ENCODE results near the gene TNIK. TPM values are rescaled to one million over a fixed set of nuclear protein-coding genes. Genes with fewer than 3 reads are reported as not detected.
A peak's percentile ranks its signal among the peaks of the same experiment; 100 is the strongest.

TNIK gene
- polyA plus RNA-seq, 3 donors from 2014 or later: 4.7 to 28.9 (median 13.7) TPM

DNA sequence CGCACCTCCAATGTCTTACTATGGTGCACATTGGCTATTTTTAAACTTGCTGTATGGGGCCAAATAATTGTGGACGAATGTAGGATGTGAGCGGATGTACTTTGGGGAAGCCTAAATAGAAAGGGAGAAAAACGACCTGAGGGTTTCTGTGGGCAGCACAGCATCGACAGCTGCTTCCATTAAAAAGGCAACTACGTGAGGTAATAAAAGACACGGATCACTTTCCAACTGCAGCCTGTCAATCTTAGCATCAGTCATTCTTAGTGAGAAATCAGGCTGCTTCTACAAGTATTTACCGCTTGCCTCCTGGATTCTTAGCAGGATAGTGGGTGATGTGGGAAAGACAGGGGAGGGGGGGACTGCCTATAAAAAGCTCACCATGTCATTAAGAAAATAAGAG lies 247.0 kb downstream of the TNIK start:
- peaks cover 13 to 20% (median 18%) of the 10 kb centered on the region in 3 donors for H3K36me3 Mint-ChIP-seq
- no peak overlapping the region for H3K4me3 Mint-ChIP-seq
- H3K27ac Mint-ChIP-seq: no peak overlapping the region
- peaks cover 22 to 65% of the 10 kb centered on the region in 2 donors for H3K4me1 Mint-ChIP-seq
- no peak for DNase-seq
- peaks cover 2 to 3% (median 2%) of the 10 kb centered on the region in 3 donors for H3K27me3 Mint-ChIP-seq (ENCODE audit: low read depth in 3 of 3)
- peaks cover 0 to 1% (median 0%) of the 10 kb centered on the region in 6 donors for H3K9me3 Mint-ChIP-seq

DNA sequence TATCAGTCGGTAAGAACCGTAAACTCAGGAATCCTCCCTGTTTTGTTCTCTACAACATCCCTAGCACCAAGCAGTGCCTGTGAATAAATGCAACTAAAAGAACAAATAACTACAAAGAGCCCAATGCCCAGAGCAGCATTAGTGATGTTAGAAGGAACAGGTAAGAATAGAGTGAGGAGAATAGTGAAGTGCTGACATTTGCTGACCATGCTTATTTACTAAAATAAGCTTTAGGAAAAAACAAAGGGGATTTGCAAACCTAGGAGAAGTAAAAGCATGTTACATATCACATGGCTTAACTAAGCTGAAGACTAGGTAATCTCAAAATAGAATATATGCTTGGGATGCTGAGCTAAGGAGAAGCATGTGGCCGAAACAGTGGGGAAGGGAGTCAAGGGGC lies 247.6 kb downstream of the TNIK start:
- H3K4me3 Mint-ChIP-seq: no peak overlapping the region
- H3K9me3 Mint-ChIP-seq: peaks cover 0 to 1% (median 0%) of the 10 kb centered on the region in 6 donors

DNA sequence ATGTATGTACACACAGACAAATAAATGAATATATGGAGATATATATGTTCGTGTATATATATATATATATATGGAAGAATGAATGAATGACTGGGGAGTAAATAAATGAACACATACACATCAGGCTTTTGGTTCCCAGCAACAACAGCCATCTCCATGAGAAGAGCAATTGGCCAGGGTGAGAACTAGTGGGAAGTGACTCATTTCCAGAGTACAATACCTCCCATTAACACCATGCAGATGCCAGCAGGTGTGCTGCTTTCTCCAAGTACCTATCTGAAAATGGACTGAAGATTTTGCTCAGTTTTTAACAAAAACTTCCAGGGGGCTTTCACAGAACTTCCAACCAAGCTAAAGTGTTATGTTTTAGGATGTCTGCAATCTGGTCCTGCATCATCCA lies 253.9 kb downstream of the TNIK start:
- Mint-ChIP-seq H3K4me1 (peaks cover 0 to 26% of the 10 kb centered on the region in 2 donors), H3K27ac (no peak overlapping the region), H3K9me3 (no peaks in the 10 kb centered on the region), H3K27me3 (ENCODE audit: low read depth in 3 of 3) (peaks cover 0 to 3% (median 0%) of the 10 kb centered on the region in 3 donors), H3K36me3 (peaks cover 31 to 47% (median 35%) of the 10 kb centered on the region in 3 donors), H3K4me3 (no peak overlapping the region)
- no peak for DNase-seq

More for the DNA sequence above, 247.6 kb downstream of the TNIK start:
- H3K36me3 Mint-ChIP-seq: peaks cover 13 to 20% (median 18%) of the 10 kb centered on the region in 3 donors
- no peak for DNase-seq
- peaks cover 2 to 3% (median 3%) of the 10 kb centered on the region in 3 donors for H3K27me3 Mint-ChIP-seq (ENCODE audit: low read depth in 3 of 3)
- peak overlapping the region in 3 of 6 donors; percentile 21 to 57 (median 30) for H3K27ac Mint-ChIP-seq
- peaks cover 18 to 65% of the 10 kb centered on the region in 2 donors for H3K4me1 Mint-ChIP-seq

DNA sequence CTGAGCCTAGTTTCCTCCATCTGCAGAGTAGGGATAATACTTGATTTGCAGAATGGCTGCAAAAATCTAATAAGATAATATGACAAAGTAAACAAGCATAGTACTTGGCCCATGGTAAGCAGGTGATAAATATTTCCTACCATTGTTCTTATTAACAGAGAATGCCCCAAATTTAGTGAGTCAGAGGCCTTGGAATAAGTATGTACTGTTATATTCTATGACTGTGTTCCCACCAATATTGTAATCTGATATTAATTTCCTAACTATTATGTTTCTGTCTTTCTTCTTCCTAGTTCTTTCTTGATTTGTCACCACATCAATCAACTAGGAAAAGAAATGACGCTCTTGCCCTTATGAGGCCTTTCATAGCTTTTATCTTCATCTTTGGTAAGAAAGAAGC lies 255.3 kb downstream of the TNIK start:
- Mint-ChIP-seq H3K27ac (peak overlapping the region in 1 of 6 donors; percentile 5), H3K9me3 (no peaks in the 10 kb centered on the region), H3K27me3 (ENCODE audit: low read depth in 3 of 3) (peaks cover 0 to 3% (median 0%) of the 10 kb centered on the region in 3 donors), H3K4me1 (peaks cover 2 to 23% of the 10 kb centered on the region in 2 donors), H3K4me3 (no peak overlapping the region), H3K36me3 (peaks cover 21 to 37% (median 25%) of the 10 kb centered on the region in 3 donors)
- no peak for DNase-seq

DNA sequence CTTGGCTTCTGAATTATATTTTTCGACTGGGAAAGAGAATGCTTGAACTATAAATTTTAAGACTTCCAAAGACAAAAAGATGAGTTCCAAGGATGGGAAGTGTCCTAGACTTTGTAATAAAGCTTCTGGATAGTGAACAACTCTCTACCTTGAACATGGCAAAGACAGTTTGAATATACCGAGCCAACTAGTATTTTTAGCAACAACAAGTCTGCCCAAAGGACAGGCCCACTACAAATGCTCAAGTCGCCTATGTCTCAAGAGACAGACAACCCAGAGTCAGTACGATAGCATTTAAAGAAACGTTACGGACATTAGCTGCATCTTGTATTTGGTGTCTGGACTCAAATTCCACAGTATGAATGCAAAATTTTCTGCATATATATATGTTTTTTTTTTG lies 258.4 kb downstream of the TNIK start:
- Mint-ChIP-seq H3K9me3 (no peaks in the 10 kb centered on the region), H3K4me3 (no peak overlapping the region), H3K4me1 (peaks cover 10 to 36% of the 10 kb centered on the region in 2 donors), H3K27me3 (ENCODE audit: low read depth in 3 of 3) (peaks cover 0 to 3% (median 0%) of the 10 kb centered on the region in 3 donors), H3K36me3 (peaks cover 12 to 35% (median 26%) of the 10 kb centered on the region in 3 donors), H3K27ac (no peak overlapping the region)
- DNase-seq: no peak

DNA sequence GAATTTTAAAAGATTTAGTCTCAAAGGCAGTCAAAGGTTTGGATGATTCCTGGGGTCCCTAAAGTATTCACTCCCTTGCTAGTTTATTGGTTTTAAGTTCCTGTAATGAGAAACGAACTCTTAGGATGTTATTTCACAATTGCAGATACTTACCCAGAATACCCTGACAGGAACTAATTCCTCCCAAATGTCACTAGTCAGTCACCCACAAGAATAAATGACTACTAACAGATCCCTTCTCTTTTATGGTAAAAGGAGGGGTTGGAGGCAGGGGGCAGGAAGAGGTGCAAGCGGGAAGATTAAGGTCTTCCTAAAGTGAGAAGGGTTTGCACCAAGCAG lies 259.5 kb downstream of the TNIK start:
- peaks cover 7 to 25% (median 17%) of the 10 kb centered on the region in 3 donors for H3K36me3 Mint-ChIP-seq
- H3K4me3 Mint-ChIP-seq: no peak overlapping the region
- no peaks in the 10 kb centered on the region for H3K9me3 Mint-ChIP-seq
- H3K4me1 Mint-ChIP-seq: peaks cover 12 to 37% of the 10 kb centered on the region in 2 donors
- no peak overlapping the region for H3K27ac Mint-ChIP-seq
- DNase-seq: no peak
- H3K27me3 Mint-ChIP-seq (ENCODE audit: low read depth in 3 of 3): peaks cover 0 to 3% (median 0%) of the 10 kb centered on the region in 3 donors

DNA sequence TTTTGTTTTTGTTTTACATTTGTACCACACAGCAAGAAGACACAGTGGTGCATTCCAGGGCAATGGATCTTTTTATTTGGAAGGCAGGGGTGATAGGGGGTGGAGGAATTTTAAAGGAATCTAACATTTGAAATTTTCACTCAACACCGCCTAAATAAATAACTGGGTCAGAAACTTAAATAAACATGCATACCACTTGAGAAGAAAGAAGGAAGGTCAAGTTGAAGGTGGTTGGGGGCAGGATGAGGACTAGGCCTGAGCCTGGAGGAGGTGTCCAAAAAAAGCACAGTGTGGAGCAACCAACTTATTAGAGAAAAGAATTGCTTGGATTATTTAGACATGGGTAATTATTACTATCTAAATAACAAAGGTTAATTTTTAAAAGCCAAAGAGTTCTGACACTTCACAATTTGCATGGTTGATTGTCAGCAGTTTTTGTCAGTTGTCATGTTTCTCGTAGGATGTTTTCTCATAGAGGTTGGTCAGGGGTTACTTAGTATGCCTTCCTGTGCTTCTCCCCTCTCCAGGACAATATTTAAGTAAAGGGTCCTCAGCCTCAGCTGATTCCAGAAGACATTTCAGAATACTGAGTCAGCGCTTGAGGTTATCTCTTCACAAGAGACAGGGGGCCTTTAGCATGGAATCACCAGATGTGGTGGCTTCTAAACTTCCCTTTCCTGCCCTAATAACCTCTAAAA lies 260.0 kb downstream of the TNIK start:
- no peak overlapping the region for H3K4me3 Mint-ChIP-seq
- H3K36me3 Mint-ChIP-seq: peaks cover 7 to 20% (median 12%) of the 10 kb centered on the region in 3 donors
- H3K27me3 Mint-ChIP-seq (ENCODE audit: low read depth in 3 of 3): peaks cover 0 to 3% (median 0%) of the 10 kb centered on the region in 3 donors
- no peak for DNase-seq
- H3K9me3 Mint-ChIP-seq: no peaks in the 10 kb centered on the region
- H3K27ac Mint-ChIP-seq: no peak overlapping the region
- H3K4me1 Mint-ChIP-seq: peaks cover 12 to 39% of the 10 kb centered on the region in 2 donors

DNA sequence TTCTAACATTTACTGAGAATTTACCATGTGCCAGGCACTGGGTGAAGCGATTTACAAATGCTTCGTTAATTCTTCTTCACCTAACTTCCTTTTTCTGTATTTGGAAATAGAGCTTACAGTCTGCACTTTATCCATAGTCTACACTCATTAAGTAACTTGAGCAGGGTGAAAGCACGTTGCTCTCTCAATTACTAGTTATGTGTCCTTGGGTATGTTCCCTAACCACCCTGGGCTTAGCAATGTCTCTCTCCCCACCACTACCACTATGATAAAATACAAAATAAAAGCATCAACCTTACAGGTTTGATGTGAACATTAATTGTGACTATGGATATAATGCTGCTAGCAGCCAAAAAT lies 260.8 kb downstream of the TNIK start:
- H3K4me1 Mint-ChIP-seq: peaks cover 13 to 39% of the 10 kb centered on the region in 2 donors
- peaks cover 5 to 13% (median 7%) of the 10 kb centered on the region in 3 donors for H3K36me3 Mint-ChIP-seq
- no peaks in the 10 kb centered on the region for H3K9me3 Mint-ChIP-seq
- H3K4me3 Mint-ChIP-seq: no peak overlapping the region
- H3K27me3 Mint-ChIP-seq (ENCODE audit: low read depth in 3 of 3): peaks cover 0 to 3% (median 0%) of the 10 kb centered on the region in 3 donors
- DNase-seq: no peak
- H3K27ac Mint-ChIP-seq: no peak overlapping the region

DNA sequence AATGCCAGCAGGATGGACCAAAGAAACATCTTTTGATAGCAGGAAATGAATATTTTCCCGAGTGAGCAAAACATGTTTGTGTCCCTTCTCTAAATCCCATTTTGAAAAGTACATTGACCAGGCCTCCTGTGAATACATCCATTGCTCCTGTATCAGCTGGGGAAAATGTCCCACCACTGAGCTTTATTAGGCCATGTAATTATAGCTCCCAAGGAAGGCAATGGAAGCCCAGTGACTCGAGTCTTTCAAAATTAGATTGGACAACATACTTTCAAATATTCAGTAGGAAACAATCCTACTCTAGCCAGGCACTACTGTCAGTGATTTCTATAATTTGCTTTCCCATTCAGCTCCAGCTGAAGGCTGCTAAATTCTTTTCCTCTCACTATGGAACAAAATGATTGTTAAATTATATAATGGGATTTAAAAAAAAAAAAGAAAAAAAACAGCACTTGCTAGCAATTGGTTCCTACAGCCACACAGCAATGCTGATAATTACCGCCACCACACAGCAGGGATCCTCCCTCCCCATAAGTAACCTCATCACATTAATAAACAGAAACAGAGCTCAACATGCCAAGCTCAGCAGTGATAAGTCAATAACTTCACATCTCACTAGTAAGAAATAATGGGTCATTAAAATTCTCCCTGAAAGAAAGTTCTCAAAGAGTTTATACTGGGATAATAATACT lies 261.3 kb downstream of the TNIK start:
- Mint-ChIP-seq H3K4me1 (peaks cover 13 to 39% of the 10 kb centered on the region in 2 donors), H3K36me3 (peaks cover 5 to 13% (median 9%) of the 10 kb centered on the region in 3 donors), H3K27me3 (ENCODE audit: low read depth in 3 of 3) (peaks cover 0 to 3% (median 0%) of the 10 kb centered on the region in 3 donors), H3K27ac (peak overlapping the region in 2 of 6 donors; percentile 31 to 33), H3K9me3 (no peaks in the 10 kb centered on the region), H3K4me3 (no peak overlapping the region)
- DNase-seq: no peak

DNA sequence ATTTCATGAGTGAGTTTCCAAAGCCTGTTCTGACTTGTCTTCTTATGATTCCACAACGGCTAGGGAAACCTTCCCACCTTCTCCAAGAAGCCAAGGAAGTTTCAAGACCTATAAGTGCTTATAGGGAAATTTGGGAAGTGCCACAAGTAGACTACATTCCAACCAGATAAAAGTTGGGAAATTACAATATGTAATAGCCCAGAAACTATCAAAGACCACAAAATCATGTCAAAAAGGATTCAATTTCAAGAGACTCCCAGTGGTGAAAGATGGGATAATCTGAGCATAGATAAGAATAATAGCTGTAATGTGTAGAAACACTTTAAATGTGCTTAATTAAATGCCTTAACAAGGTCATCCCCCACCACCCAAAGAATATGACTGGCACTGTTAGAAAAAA lies 264.5 kb downstream of the TNIK start:
- Mint-ChIP-seq H3K27ac (no peak overlapping the region), H3K9me3 (no peaks in the 10 kb centered on the region), H3K4me1 (peaks cover 13 to 39% of the 10 kb centered on the region in 2 donors), H3K36me3 (peaks cover 9 to 24% (median 17%) of the 10 kb centered on the region in 3 donors), H3K4me3 (no peak overlapping the region), H3K27me3 (ENCODE audit: low read depth in 3 of 3) (peaks cover 0 to 3% (median 0%) of the 10 kb centered on the region in 3 donors)
- DNase-seq: no peak

DNA sequence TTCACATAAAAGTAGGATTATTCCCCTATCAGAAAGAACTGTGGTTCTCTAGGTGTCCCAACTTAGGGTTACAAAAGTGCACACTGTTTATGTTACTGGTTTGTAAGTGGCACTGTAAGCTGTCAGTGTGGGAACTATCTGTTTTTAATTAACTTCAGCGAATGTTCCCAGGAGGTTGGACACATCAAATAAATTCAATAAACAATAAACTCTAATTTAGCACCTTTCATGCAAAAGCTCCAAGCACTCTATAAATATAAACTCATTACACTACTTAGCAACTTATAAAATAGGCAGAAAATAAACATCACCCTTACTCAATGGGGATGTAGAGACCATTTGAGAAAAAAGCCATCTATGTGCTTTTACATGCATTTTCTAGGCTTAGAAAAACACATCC lies 265.2 kb downstream of the TNIK start:
- Mint-ChIP-seq H3K9me3 (no peaks in the 10 kb centered on the region), H3K27me3 (ENCODE audit: low read depth in 3 of 3) (peaks cover 0 to 3% (median 0%) of the 10 kb centered on the region in 3 donors), H3K36me3 (peaks cover 9 to 27% (median 20%) of the 10 kb centered on the region in 3 donors), H3K4me1 (peaks cover 12 to 35% of the 10 kb centered on the region in 2 donors), H3K27ac (no peak overlapping the region), H3K4me3 (no peak overlapping the region)
- DNase-seq: no peak

DNA sequence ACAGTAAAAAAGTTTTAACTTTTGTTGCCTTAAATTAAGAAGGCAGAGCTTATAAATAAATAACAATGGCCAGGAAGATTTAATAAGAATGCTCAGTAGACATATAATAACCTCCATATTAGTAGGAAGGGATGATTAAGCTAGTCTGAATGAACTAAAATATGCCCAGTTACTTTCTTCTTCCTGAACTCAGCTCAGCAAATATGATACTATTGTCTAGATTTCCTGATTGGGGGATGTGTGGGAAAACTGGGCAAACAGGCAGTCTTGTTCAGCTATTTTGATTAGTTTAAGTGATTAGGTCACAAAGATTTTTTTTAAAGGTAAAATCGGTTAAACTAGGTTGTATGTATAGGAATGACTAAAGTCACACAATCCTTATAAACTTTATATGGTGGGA lies 266.5 kb downstream of the TNIK start:
- no peak for DNase-seq
- no peak overlapping the region for H3K4me3 Mint-ChIP-seq
- H3K27ac Mint-ChIP-seq: no peak overlapping the region
- H3K36me3 Mint-ChIP-seq: peaks cover 9 to 34% (median 26%) of the 10 kb centered on the region in 3 donors
- H3K27me3 Mint-ChIP-seq (ENCODE audit: low read depth in 3 of 3): peaks cover 0 to 3% (median 0%) of the 10 kb centered on the region in 3 donors
- H3K9me3 Mint-ChIP-seq: no peaks in the 10 kb centered on the region
- H3K4me1 Mint-ChIP-seq: peaks cover 8 to 24% of the 10 kb centered on the region in 2 donors

DNA sequence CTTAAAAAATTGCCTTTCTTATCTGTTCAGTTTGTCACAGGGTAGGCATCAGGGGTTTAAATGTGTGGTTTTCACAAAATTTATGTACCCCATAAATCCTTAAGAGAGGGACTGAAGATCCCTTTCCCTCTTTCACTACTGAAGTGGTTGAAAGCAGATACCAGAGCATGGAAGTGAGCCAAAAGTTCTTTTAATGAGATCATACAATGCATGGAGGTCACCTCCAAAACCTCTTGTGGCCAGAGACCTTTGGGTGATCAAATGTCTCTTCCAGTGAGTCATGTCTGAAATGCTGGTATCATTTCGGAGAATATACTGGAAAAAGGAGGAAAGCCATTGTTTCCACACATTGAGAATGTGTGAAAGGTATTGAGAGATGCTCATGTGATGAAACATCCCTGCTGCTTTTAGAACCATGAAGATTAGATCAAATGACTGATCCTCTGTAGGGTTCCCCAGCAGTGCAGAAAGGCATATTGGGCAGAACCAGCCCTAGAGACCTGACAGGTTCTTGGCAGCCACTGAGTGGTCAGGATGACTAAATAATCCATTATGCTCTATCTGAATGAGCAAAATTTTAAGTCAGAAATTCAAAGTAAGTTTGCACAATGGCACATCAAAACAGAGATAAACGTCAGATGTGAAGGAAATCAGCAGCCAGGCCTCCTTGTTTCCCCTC lies 267.9 kb downstream of the TNIK start:
- DNase-seq: no peak
- Mint-ChIP-seq H3K9me3 (no peaks in the 10 kb centered on the region), H3K27me3 (ENCODE audit: low read depth in 3 of 3) (no peaks in the 10 kb centered on the region), H3K4me1 (peaks cover 3 to 11% of the 10 kb centered on the region in 2 donors), H3K27ac (peak overlapping the region in 1 of 6 donors; percentile 51), H3K36me3 (peaks cover 5 to 36% (median 26%) of the 10 kb centered on the region in 3 donors), H3K4me3 (no peak overlapping the region)

DNA sequence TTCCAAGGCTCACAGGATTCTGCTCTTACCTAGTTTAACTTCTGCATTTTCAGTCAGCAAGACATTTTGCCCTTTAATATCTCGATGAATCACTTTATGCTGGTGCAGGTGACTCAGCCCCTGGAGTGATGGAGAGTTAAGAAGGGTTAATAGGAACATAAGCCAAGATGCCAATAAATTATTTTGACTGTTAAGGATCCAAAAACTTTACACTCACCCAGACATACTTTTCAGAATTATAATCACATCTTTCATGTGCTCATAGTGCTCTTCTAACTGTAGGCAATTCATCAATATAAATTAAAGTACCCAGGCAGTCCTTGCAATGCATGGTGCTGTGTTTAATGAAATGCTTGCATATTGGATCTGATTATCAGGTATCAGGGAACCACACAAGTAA lies 269.5 kb downstream of the TNIK start:
- Mint-ChIP-seq H3K27me3 (ENCODE audit: low read depth in 3 of 3) (no peaks in the 10 kb centered on the region), H3K9me3 (no peaks in the 10 kb centered on the region), H3K4me1 (peaks cover 1% of the 10 kb centered on the region in 2 donors), H3K27ac (no peak overlapping the region), H3K36me3 (peaks cover 5 to 36% (median 29%) of the 10 kb centered on the region in 3 donors), H3K4me3 (no peak overlapping the region)
- no peak for DNase-seq
